ENCODE results near the gene ZSCAN25.
"Not testable (repeated sequence)": the region's sequence is repeated elsewhere in the genome, so short reads cannot be mapped to it uniquely, and the experiment has no call there.

Gene ZSCAN25

DNA sequence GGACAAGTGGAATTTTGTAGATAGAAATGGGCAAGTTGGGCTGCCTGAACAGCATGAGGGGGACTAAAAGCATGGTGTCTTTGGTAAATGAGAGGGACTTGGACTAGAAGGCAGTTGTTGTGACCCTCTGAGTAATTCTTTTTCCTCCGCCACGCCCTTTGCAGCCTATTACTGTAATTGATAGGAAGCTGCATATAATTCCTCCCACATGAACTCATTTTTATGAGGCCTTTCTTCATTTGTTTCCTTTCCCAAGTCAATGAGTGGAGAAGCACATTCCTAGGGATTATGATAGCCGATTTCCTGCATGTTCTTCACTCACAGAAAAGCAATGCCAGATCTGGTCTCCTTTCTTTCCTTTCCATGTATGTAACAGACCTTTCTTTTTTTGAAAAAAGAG lies 27.7 kb downstream of the ZSCAN25 start:
- in situ Hi-C loops (cut with HindIII; ENCODE audit: low sequenced_read_pairs), result no loop called here

DNA sequence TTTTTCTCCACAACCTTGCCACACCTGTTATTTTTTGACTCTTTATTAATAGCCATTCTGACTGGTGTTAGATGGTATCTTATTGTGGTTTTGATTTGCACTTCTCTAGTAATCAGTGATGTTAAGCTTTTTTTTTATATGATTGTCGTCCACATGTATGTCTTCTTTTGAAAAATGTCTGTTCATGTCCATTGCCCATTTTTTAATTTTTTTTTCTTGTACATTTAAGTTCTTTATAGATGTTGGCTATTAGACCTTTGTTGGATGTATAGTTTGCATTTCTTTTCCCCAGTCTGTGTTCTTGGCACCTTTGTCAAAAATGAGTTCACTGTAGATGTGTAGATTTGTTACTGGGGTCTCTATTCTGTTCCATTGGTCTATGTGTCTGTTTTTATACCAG lies 28.8 kb downstream of the ZSCAN25 start:
- in situ Hi-C loops (cut with HindIII; ENCODE audit: low sequenced_read_pairs), result no loop called here

DNA sequence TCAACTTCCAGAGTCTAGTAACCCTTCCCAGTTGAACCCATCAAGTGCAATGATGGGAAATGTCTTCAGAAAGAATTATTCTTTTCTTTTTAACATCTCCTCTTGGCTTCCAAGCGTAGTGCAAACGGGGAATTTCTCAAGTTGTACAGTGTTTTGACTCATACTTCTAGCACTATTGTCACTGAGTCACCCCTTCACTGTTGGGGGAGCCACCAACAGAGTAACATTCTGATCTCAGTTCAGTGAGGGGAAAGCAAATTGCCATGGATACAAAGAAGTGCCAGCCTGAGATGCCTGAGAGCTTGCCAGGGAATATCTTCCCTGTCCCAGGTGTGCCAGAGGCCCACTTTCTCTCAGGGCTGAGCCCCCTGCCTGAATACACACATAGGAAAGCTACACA lies 32.1 kb downstream of the ZSCAN25 start:
- in situ Hi-C loops (cut with HindIII; ENCODE audit: low sequenced_read_pairs), result no loop called here

DNA sequence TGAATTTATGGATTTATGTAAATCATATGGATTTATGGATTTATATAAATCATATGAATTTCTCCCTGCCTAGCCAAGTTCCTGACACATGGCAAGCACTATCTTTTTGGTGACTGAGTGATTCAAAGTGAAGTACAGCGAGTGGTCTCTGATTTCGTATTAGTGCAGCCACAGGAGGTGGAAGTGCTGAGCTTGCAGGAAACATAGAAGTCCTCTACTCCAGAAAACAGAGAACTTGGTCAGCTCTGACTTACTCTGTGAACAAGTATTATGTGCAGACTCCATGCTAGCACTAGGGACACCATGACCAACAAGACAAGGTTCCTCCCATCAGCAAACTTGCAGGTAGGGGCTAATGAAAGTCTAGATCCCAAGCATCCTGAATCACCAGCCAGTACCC lies 34.5 kb downstream of the ZSCAN25 start:
- in situ Hi-C loops (cut with HindIII; ENCODE audit: low sequenced_read_pairs), result no loop called here

DNA sequence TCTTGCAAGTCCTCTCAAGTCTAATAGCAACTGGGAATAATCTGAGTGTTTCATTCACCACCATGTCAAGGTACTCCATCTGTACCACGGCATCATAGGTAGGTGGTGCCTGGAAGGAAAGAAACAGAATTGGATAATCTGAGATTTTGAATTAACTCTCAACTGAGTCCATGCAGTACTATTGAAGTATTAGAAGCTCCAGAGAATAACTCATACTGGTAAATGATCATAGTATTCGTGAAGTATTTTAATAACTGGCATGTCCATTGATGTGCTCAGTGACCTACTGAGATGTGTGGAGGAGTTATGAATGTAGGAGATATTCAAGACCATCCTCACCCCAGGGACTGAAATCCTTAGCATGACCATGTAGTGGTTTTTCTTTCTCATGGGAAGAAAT lies 35.9 kb downstream of the ZSCAN25 start:
- in situ Hi-C loops (cut with HindIII; ENCODE audit: low sequenced_read_pairs), result no loop called here

DNA sequence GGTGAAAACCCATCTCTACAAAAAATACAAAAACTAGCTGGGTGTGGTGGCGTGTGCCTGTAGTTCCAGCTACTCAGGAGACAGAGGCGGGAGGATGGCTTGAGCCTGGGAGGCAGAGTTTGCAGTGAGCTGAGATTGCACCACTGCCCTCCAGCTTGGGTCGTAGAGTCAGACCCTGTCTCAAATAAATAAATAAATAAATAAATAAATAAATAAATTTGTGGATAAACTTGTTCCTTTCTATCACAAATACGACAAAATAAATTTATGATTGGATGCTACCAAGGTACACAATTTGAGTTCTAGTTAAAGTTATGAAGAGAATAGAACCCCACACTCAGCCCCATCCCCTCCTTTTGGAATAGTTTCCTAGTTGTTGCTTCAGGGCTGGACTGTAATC lies 36.5 kb downstream of the ZSCAN25 start:
- in situ Hi-C loops (cut with HindIII; ENCODE audit: low sequenced_read_pairs), result not testable (repeated sequence)

DNA sequence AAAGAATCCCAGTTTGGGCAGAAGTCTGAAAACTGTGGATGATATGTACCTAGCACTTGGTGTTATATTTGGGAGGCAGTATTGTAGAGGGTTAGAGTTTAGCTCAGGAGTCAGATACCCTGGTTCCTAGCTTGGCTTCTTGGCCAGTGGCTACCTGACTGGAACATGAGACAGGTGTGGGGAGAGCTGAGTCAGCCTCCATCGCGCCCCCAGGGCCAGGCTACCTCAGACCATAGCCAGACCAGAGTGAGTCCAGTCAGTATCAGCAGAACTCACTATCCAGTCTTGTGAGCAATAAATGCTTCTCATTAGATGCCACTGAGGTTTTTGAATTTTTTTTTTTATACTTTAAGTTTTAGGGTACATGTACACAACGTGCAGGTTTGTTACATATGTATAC lies 37.0 kb downstream of the ZSCAN25 start:
- in situ Hi-C loops (cut with HindIII; ENCODE audit: low sequenced_read_pairs), result no loop called here

DNA sequence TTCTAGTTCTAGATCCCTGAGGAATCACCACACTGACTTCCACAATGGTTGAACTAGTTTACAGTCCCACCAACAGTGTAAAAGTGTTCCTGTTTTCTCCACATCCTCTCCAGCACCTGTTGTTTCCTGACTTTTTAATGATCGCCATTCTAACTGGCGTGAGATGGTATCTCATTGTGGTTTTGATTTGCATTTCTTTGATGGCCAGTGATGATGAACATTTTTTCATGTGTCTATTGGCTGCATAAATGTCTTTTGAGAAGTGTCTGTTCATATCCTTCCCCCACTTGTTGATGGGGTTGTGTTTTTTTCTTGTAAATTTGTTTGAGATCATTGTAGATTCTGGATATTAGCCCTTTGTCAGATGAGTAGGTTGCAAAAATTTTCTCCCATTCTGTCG lies 37.9 kb downstream of the ZSCAN25 start:
- in situ Hi-C loops (cut with HindIII; ENCODE audit: low sequenced_read_pairs), result not testable (repeated sequence)

DNA sequence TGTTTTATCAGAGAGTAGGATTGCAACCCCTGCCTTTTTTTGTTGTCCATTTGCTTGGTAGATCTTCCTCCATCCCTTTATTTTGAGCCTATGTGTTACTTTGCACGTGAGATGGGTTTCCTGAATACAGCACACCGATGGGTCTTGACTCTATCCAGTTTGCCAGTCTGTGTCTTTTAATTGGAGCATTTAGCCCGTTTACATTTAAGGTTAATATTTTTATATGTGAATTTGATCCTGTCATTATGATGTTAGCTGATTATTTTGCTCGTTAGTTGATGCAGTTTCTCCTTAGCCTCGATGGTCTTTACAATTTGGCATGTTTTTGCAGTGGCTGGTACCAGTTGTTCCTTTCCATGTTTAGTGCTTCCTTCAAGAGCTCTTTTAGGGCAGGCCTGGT lies 41.1 kb downstream of the ZSCAN25 start:
- in situ Hi-C loops (cut with HindIII; ENCODE audit: low sequenced_read_pairs), result not testable (repeated sequence)

DNA sequence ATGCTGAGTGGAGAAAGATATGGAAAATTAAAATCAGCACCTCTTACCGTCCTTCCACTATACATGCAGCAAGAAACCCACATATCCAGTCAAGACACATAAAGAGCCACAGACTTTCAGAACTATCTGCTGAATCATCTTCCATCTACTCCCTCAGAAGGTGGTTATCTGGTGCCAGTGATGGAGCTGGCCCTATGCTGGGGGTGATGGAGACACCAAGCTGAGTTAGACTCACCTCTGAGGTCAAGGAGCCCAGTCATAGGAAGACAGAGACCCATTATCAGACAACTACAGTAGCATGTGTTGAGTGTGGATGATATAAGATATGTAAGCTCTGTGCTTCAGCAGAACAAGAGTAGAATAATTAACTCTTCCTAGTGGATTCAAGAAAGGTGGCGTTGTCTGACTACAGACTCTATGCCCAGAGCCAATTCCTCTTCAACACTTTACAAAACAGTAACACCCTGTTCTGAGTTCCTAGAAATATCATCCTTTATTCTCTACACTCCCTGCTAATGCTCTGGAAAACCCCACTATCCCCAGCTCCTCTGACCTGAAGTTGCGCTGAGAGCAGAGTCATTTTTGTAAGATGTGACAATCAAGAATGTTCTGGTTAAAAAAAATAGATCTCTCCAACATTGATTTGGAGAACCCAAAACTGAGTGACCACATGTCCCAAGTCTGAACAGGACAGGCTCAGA lies 48.7 kb downstream of the ZSCAN25 start:
- in situ Hi-C loops (cut with HindIII; ENCODE audit: low sequenced_read_pairs), result no loop called here

DNA sequence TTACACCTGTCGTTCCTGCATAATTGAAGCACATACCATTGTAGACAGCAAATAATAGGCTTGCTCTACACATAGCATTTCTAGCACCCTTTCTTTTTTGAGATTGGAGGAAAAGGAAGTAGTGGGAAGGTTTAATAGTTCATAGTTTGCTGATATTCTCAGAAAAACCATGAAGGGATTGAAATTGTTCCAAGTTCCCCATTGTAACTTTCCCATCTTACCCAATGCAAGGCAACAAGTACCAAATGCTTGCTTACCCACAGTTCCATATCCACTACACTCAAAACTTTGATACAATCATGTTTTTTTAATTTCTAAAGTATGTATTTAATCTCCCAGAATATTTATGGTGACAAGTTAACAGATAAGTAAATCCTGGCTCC lies 49.3 kb downstream of the ZSCAN25 start:
- in situ Hi-C loops (cut with HindIII; ENCODE audit: low sequenced_read_pairs), result no loop called here

DNA sequence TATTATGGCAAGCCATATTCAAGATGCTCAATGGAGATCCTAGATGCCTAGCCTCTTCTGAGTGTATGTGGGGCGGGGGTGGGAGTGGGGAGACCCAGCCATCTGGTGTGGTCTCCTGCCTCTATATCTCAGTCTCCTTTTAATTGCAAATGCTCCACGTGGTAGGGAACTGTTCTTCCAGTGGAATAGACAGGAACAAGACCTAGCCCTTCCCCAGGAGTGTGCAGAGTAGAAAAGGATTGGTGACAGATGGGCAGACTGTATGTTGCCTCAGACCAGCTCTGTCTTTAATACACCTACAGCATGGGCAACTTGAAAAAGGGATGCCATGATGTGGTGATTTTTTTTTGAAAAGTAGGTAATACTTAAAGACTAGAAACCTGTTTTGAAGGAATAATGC lies 50.4 kb downstream of the ZSCAN25 start:
- in situ Hi-C loops (cut with HindIII; ENCODE audit: low sequenced_read_pairs), result no loop called here

DNA sequence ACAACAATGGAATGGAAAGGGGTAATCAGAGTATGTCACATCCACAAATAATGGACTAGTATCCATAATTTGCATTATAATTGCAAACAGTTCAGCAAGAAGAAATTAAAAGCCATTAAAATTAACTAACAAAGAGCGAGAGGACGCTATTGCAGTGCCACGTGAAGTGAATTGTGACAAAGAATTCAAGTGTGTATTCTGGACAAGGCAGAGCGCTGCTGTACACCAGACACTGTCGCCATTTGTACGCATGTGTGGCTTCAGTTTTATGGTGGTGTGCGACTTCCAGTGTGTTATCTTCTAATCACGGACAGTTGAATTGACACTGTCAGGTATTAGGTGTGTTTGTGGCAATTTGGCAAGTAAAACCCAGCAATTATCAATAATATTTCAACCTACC lies 51.8 kb downstream of the ZSCAN25 start:
- in situ Hi-C loops (cut with HindIII; ENCODE audit: low sequenced_read_pairs), result no loop called here

DNA sequence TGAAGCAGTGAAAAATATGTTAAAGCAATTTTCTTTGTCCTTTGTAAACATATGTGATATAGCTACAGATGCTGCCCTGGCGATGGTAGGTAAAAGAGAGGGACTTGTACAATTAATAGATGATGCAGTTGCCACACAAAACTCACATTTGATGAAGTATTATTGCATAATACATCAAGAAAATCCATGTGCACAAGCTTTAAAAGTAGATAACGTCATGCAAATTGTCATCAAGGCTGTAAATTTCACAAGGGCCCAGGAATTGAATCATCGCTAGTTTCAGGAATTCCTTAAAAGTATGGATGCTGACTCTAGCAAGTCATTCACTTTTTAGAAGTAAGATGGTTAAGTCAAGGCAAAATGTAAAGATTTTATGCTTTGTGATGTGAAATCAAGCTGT lies 53.0 kb downstream of the ZSCAN25 start:
- in situ Hi-C loops (cut with HindIII; ENCODE audit: low sequenced_read_pairs), result no loop called here

DNA sequence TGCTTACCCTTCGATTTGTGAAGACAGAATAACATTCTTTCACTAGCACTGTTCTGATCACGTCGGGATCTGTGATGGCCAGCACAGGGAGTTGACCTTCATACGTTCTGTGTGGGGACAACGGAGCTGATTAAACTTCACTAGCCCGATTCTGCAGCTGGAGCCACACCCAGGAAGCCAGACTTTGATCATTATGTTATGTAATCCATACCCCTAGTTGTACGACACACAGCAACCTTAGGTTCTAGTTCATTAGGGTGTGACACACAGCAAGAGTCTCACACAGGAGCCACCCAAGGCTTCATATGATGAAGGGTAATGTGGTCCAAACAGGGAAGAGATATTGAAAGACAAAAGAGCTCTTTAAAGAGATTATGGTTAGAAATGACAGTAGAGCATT lies 55.8 kb downstream of the ZSCAN25 start:
- in situ Hi-C loops (cut with HindIII; ENCODE audit: low sequenced_read_pairs), result no loop called here

DNA sequence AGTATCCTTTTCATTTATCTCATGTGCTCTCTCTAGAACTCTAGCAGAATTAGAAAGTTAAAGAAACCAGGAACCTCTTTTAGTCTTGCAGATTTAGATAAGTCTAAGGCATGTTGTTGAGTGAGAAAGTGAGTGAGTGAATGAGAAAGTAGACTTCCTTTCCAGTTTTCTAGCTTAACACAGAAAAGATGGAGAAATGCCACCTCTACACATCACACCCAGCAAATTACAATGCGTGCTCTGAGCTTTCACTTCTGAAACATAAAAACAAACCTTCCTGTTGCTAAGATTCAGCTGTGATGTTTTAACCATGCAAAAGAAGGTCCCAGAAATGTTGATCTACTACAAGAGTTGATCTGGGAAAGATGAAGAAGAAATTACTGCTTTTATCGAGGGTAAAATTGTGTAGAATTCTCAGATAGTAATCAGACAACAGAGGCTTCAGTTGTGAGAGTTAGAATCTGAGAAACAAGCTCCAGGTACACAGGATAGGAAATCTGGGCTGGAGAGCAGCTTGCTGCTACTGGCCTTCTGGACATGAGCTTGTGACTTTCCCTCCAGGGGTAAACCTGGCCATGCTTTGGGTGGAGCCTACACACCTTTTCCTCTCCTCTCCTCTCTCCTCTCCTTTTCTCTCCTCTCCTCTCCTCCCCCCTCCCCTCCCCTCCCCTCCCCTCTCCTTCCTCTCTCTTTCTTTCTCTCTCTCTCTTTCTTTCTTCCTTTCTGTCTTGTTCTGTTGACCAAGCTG lies 58.4 kb downstream of the ZSCAN25 start:
- in situ Hi-C loops (cut with HindIII; ENCODE audit: low sequenced_read_pairs), result no loop called here

DNA sequence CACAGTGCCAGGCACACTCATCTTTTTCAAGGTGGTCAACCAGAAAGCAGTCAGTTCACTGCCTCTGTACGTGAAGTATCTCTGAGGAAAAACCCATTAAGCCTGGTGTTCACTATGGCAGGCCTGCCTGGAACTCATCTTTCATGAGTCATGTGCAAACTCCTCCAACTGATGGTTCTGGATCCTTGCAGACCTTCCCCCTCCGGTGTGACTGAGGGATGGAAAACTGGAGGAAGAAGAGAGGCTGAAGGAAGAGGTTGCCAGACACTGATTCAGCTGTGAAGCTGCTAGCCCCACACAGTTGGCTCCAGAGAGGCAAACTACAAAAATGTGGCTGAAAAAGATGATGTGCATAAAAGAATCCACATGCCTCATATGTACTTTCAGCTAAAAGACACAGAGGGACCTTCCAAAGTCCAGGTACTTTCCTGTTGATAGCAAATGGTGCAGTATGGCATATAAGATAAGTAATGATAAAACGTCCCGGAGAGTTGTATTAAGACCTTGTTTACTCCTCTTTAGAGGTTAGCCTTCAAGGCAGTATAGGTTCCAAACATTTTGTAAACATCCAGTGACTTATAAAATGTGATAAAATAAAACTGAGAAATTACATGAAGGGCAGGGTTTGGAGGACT lies 60.4 kb downstream of the ZSCAN25 start:
- in situ Hi-C loops (cut with HindIII; ENCODE audit: low sequenced_read_pairs), result no loop called here

DNA sequence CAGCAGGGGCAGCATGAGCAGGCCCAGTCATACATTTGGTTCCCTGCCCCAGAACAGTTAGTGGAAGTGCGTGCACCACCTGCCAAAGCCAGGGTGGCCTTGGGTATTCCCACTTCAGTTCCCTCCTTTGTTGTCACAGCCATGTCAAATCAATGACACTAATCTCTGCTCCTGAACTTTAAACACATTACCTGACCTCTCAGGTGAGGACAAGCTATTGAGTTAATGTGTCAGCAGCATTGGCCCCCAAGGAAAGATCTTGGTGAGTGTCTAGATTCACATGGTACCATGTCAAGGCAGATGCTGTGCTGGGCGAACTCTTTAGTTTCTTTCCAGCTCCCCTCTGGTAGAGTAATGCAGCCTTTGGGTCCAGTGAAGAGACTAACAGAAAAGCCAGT lies 60.9 kb downstream of the ZSCAN25 start:
- in situ Hi-C loops (cut with HindIII; ENCODE audit: low sequenced_read_pairs), result no loop called here

DNA sequence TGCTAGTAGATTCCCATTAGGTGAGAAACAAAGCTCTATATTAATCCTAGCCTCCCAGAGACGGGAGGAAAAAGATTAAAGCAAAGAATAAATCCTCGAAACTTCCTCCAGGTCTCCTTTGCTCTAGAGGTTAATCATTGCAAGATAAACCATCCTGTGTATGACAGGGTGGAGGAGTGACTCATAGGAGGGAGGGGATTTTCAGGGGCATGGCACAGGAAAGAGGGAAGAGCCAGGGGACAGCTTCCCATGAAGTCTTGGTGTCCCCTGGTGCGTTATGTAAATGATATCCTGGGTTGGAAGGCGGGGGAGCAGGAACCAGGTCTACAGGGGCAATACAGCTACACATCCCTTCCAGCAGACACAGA lies 62.3 kb downstream of the ZSCAN25 start:
- in situ Hi-C loops (cut with HindIII; ENCODE audit: low sequenced_read_pairs), result no loop called here

DNA sequence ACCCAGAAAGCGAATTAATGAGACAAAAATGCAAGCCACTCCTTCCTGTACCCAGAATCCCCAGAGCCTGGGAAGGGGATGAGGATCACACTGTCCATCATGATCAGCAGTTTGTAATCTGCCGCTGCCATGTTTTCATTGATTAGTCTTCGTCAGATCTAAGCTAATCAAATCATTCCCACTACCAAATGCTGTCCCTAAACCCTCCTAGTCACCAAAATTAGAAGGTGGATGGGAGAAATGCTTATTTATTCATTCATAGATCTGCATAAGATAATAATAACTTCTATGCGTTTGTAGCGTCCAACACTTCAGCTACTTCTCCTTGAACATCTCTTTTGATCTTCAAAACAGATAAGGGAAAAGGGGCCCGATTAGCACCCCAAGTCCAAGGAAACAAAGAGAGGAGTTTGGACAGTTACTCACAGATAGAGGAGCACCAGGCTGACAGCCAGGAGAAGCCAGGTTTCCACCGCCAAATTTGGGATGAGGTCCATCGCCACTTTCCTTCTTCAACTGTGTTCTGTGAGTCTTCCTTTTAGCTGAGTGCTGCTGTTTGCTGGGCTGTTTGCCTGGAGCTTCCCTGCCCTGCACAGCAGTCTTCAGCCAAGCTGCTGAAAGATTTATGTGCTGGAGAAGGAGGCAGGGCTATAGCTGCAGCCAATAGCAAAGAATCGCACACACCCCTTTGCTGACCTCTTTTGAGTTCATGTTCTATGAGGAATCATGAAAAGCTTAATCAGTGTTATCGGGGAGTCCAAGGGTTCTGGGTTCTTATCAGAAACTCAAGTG lies 62.9 kb downstream of the ZSCAN25 start, which contains the start of gene CYP3A5:
Gene CYP3A5 (minus strand): TSS at position 597 of the 792 bp plus-strand sequence. CDS start 100 bp downstream, at position 497.
- in situ Hi-C loops (cut with HindIII; ENCODE audit: low sequenced_read_pairs), result no loop called here
